Mesothelial cell of epicardium (in vitro differentiated cells): ENCODE measurements around the gene UBE2G1. TPM values are rescaled to one million over a fixed set of nuclear protein-coding genes. Genes with fewer than 3 reads are reported as not detected.

ENCODE experiments used
- DNase-seq, 2 experiments: peaks; one replicate each; pipeline ENCODE4 v3.0.0; 2021; ENCODE audit warnings: low spot score in 2 of 2; ENCODE audit not compliant: unreplicated experiment in 2 of 2
- H3K27ac Mint-ChIP-seq: 2 replicates; pipeline ENCODE4 v1.8.0; 2021; ENCODE audit warnings: mixed read lengths
- H3K27me3 Mint-ChIP-seq: 2 replicates; pipeline ENCODE4 v1.8.0; 2021; ENCODE audit warnings: low read depth, mixed read lengths
- H3K36me3 Mint-ChIP-seq: 2 replicates; pipeline ENCODE4 v1.8.0; 2021; ENCODE audit warnings: mixed read lengths
- H3K4me1 Mint-ChIP-seq: 2 replicates; pipeline ENCODE4 v1.8.0; 2021; ENCODE audit warnings: mixed read lengths
- H3K4me3 Mint-ChIP-seq: 2 replicates; pipeline ENCODE4 v1.8.0; 2021; ENCODE audit warnings: mild to moderate bottlenecking, moderate library complexity, mixed read lengths
- H3K9me3 Mint-ChIP-seq: 2 replicates; pipeline ENCODE4 v1.8.0; 2021; ENCODE audit warnings: mixed read lengths
- CTCF ChIP-seq: fragments of 200-600 bp; sonication (generic); IDR thresholded peaks from one replicate; pipeline ENCODE4 v1.5.0; 2021; ENCODE audit warnings: antibody characterized with exemption; ENCODE audit not compliant: unreplicated experiment
- total RNA-seq: library from RNA; stranded (reverse); gene quantifications from 3 replicates; pipeline ENCODE4 v1.2.1, GENCODE V29; 2021

The UBE2G1 gene
- total RNA-seq, 1 donor from 2014 or later, result 86.9 TPM

- TF ChIP-seq CTCF, result no peak
- Mint-ChIP-seq H3K36me3 (peaks cover 15% of the 10 kb centered on the region), H3K4me1 (no peaks in the 10 kb centered on the region), H3K4me3 (no peak overlapping the region), H3K27ac (peak overlapping the region; percentile 9), H3K9me3 (no peaks in the 10 kb centered on the region), H3K27me3 (no peaks in the 10 kb centered on the region)
- DNase-seq, result no peak
Measured at GRCh38 chr17:4287710-4288109, 78.8 kb downstream of the UBE2G1 start.

- no peak overlapping the region for H3K4me3 Mint-ChIP-seq
- TF ChIP-seq CTCF, result no peak
- H3K9me3 Mint-ChIP-seq, result no peaks in the 10 kb centered on the region
- no peak overlapping the region for H3K27ac Mint-ChIP-seq
- no peaks in the 10 kb centered on the region for H3K27me3 Mint-ChIP-seq
- no peaks in the 10 kb centered on the region for H3K4me1 Mint-ChIP-seq
- H3K36me3 Mint-ChIP-seq, result peaks cover 28% of the 10 kb centered on the region
- DNase-seq, result no peak
Measured at GRCh38 chr17:4276514-4276913, 90.0 kb downstream of the UBE2G1 start.

GRCh38 chr17:4272972-4273368 lies 93.5 kb downstream of the UBE2G1 start:
- H3K4me1 Mint-ChIP-seq, result no peaks in the 10 kb centered on the region
- TF ChIP-seq CTCF, result no peak
- H3K4me3 Mint-ChIP-seq, result no peak overlapping the region
- H3K9me3 Mint-ChIP-seq, result no peaks in the 10 kb centered on the region
- DNase-seq, result no peak
- peaks cover 36% of the 10 kb centered on the region for H3K36me3 Mint-ChIP-seq
- H3K27ac Mint-ChIP-seq, result peak overlapping the region; percentile 7
- no peaks in the 10 kb centered on the region for H3K27me3 Mint-ChIP-seq

GRCh38 chr17:4272213-4272971 lies 94.1 kb downstream of the UBE2G1 start:
- Mint-ChIP-seq H3K4me3 (no peak overlapping the region), H3K36me3 (peaks cover 40% of the 10 kb centered on the region), H3K9me3 (no peaks in the 10 kb centered on the region), H3K4me1 (no peaks in the 10 kb centered on the region), H3K27ac (no peak overlapping the region), H3K27me3 (no peaks in the 10 kb centered on the region)
- no peak for DNase-seq
- no peak for TF ChIP-seq CTCF

DNA sequence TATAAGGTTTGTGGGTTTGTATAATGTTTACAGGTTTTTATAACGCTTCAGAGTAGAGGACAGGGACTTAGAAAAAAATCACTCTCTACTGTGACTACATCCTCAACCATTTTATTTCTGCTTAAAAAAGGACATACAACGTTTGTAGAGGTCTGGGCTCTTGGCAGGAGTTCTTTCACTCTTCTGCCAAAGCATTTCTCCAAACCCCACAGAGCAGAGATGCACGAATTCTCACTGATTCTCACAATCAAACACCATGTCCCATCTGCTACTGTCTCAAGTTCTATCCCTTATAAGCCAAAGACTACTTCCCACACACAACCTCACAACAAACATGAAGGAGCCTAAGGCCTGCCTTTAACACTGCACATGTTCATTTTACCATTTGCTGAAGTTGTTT lies 95.7 kb downstream of the UBE2G1 start:
- Mint-ChIP-seq H3K27me3 (no peaks in the 10 kb centered on the region), H3K4me1 (no peaks in the 10 kb centered on the region), H3K9me3 (no peaks in the 10 kb centered on the region), H3K27ac (no peak overlapping the region), H3K36me3 (peaks cover 36% of the 10 kb centered on the region), H3K4me3 (no peak overlapping the region)
- no peak for DNase-seq
- TF ChIP-seq CTCF, result no peak
